ENCODE measurements around the gene EMP1.

EMP1 gene

DNA sequence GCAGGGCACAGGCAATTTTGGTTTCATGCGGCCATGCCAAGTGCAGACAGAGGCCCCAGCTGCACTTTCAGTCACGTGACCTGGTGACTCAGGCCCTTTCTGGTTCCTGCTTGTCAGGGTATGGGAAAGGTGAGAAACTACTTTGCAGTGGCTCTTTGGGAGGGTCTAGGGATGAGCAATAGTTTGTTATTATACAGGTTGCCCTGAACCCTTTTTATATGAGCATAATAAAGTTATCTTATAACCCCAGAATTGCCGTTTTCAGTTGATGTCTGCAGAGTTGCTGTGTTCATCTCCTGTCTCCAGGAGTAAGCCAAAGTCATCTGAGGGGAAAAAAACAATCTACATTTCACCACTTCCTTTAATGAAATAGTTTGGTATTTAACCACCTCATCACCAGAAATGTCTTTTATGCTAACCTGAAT is 30.9 kb upstream of the EMP1 start:
- TF ChIP-seq, protein P1, sequence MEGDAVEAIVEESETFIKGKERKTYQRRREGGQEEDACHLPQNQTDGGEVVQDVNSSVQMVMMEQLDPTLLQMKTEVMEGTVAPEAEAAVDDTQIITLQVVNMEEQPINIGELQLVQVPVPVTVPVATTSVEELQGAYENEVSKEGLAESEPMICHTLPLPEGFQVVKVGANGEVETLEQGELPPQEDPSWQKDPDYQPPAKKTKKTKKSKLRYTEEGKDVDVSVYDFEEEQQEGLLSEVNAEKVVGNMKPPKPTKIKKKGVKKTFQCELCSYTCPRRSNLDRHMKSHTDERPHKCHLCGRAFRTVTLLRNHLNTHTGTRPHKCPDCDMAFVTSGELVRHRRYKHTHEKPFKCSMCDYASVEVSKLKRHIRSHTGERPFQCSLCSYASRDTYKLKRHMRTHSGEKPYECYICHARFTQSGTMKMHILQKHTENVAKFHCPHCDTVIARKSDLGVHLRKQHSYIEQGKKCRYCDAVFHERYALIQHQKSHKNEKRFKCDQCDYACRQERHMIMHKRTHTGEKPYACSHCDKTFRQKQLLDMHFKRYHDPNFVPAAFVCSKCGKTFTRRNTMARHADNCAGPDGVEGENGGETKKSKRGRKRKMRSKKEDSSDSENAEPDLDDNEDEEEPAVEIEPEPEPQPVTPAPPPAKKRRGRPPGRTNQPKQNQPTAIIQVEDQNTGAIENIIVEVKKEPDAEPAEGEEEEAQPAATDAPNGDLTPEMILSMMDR (IDR thresholded peaks at IDR 0.05): no peak

- TF ChIP-seq, protein P1 (IDR thresholded peaks at IDR 0.05): no peak
Observed at GRCh38 chr12:13167226-13167625, 29.3 kb upstream of the EMP1 start.

DNA sequence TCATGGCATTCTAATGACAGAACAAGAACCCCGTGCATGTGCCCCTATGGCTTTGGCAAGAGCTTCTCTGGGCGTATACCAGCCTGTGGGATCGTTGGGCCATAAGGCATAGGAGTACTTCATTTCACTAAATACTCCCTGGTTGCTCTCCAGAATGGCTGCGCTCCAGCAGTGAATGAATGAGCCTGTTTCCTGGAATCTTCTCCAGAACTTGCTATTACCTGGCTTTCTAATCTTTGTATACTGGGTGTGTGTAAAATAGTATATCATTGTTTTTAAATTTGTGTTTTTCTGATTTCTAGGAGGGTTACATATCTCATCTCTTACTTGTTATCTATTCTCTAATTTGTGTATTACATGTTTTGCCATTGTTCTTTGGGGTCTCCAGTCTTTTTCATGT is 28.6 kb upstream of the EMP1 start:
- TF ChIP-seq, protein P1 (IDR thresholded peaks at IDR 0.05): no peak

DNA sequence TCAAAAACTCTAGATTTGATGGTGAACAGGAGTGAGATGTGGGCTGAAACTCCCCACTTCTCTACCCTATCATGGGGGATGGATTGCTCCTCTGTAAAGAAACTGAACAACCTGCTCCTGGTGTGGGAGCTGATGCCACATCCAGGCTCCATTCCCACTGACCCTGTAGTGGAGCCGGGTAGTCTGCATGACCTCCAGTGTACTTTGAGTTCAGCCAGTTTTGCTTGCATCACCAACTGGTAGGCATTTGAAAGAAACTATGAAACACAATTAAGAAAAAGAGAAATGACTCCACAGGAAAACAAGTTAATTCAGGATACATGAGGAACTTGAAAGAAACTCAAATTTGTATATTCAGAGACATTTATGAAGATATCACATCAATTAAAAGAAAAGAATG is 27.3 kb upstream of the EMP1 start:
- TF ChIP-seq, protein P1 (IDR thresholded peaks at IDR 0.05): no peak

DNA sequence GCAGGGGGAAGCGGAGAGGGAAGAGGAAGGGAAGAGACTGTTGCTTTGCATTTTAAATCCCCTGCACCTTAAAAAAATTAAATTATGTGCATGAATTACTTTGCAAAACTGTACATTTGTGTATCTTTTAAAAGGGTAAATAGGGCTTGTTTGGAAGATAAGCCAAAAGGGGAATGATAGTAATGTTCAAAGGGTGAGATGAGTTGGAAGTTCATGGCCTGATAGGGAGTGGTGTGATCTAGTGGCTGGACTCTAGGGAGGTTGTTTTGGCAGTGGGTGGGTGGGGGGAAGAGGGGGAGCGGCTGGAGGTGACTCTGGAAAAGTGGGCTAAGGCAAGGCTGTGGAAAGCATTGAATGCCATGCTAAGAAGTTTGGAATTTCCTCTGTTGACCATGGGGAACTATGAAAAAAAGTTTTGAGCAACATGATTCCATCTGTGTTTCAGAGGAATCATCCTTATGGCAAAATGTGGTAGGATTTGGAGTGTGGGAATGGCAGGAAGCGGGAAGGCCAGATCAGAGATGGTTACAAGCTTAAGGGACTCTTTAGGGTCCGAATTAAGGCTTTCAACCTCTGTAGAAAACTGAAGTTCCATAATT is 25.5 kb upstream of the EMP1 start:
- TF ChIP-seq, protein P1 (IDR thresholded peaks at IDR 0.05): no peak

GRCh38 chr12:13171921-13172859 is 24.3 kb upstream of the EMP1 start:
- TF ChIP-seq, protein P1 (IDR thresholded peaks at IDR 0.05): no peak

DNA sequence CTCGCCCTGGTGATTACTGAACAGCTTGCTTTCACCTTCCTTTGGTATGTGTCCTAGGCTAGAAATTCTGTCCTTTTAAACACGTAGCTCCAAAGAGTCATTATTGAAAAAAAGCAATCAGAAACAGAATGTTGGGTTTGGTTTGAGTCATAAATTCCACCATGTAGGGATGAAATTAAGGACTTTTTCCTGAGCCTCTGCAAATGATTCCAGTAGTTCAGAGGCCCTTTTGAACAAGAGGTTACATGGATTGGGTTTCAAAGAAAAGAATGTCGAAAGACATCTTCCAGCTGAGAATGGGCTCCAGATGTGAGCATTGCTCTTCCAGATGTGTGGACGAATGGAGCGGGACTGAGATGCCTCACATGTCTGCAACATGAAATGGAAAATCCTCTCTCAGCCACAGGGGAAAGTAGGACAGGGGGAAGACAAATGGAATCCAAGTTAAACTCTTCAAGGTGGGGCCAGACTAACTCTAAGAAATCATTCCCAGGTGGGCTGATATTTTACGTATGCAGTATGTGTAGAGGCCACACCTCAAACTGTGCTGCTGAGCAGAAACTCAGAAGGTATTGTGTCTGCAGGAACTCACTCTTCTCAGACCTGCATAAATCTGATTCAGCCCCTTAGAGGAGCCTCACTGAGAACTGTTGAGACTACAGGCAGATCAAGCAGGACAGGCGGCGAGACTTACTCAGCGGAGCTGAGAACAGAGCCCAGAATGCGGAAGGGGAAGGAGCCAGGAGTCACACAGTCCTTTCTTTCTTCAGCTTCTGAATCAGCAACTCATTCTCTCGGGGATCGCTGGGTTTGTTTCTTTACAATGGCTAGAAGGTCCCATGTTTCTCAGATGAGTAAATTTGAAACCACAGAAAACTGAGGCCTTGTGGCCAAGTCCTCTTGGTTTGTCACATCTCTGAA is 23.3 kb upstream of the EMP1 start:
- TF ChIP-seq, protein P1 (IDR thresholded peaks at IDR 0.05): no peak

Measured in LNCAP (cell line).